ENCODE data around the gene COA3. TPM values are rescaled to one million over a fixed set of nuclear protein-coding genes. Genes with fewer than 3 reads are reported as not detected.

Gene COA3
- total RNA-seq, 4 donors from 2014 or later = 40.7 to 64.0 (median 61.1) TPM

DNA sequence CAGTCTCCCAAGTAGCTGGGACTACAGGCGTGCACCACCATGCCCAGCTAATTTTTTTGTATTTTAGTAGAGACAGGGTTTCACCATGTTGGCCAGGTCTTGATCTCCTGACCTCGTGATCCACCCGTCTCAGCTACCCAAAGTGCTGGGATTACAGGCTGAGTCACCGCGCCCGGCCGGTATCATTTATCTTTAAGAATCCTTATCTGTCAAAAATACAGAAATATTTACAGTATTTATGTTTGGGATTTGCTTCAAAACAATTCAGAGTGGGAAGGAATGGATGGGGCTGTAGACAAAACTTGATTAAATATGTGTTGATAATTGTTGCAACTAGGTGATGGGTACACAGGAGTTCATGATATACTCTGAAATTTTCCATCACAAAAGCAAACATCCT is 22.7 kb upstream of the COA3 start:
- 90 to 95% methylated on average over 7 of the region's 7 CpGs for WGBS, 2 donors
- intact Hi-C loops (cut with DNase I; ENCODE audit: low total_unique reads) = loop anchor here (10.0 kb wide), 1 partner anchor 96 kb away; no protein-coding TSS in a partner anchor
- H3K4me3 ChIP-seq (ENCODE audit: low read depth, poor library complexity, severe bottlenecking) = no peak overlapping the region
- no peak for DNase-seq (ENCODE audit: low spot score in 2 of 2)
- TF ChIP-seq, protein P1, sequence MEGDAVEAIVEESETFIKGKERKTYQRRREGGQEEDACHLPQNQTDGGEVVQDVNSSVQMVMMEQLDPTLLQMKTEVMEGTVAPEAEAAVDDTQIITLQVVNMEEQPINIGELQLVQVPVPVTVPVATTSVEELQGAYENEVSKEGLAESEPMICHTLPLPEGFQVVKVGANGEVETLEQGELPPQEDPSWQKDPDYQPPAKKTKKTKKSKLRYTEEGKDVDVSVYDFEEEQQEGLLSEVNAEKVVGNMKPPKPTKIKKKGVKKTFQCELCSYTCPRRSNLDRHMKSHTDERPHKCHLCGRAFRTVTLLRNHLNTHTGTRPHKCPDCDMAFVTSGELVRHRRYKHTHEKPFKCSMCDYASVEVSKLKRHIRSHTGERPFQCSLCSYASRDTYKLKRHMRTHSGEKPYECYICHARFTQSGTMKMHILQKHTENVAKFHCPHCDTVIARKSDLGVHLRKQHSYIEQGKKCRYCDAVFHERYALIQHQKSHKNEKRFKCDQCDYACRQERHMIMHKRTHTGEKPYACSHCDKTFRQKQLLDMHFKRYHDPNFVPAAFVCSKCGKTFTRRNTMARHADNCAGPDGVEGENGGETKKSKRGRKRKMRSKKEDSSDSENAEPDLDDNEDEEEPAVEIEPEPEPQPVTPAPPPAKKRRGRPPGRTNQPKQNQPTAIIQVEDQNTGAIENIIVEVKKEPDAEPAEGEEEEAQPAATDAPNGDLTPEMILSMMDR (IDR thresholded peaks at IDR 0.05) = no peak
- no peak for TF ChIP-seq POLR2A (IDR thresholded peaks at IDR 0.05)

DNA sequence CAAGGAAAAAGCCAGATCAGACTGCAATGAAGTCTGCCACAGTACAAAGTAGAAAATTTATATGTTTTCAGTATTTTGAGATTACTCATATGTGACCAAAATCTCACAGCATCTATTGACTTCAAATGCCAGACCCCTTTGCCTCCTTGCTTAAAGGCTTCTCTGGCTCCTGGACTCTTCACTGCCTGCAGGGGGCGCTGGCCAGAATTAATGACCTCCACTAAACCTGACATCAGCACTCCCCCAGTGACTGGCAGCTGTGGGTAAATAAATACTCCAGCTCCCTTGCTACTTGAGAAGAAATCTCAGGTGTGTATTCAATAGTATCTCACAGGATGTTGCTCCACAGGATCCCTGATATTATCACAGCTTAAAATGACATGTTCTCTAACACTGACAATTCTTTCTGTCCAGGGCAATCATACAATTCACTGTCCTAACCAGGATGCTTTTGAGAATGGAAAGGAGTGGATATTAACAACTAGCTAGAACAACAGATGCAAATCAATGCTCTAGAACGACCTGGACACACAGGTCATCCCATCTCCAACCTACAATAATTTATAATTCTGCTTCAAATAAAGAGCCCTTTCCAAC is 21.5 kb upstream of the COA3 start:
- WGBS, 2 donors = 19 to 24% methylated on average over 2 of the region's 2 CpGs
- intact Hi-C loops (cut with DNase I; ENCODE audit: low total_unique reads) = loop anchor here (5.0 to 10.0 kb wide), 2 partner anchors 95 to 823 kb away; no protein-coding TSS in a partner anchor
- DNase-seq (ENCODE audit: low spot score in 2 of 2) = no peak
- TF ChIP-seq POLR2A (IDR thresholded peaks at IDR 0.05) = no peak
- TF ChIP-seq, protein P1 (IDR thresholded peaks at IDR 0.05) = no peak
- no peak overlapping the region for H3K4me3 ChIP-seq (ENCODE audit: low read depth, poor library complexity, severe bottlenecking)

DNA sequence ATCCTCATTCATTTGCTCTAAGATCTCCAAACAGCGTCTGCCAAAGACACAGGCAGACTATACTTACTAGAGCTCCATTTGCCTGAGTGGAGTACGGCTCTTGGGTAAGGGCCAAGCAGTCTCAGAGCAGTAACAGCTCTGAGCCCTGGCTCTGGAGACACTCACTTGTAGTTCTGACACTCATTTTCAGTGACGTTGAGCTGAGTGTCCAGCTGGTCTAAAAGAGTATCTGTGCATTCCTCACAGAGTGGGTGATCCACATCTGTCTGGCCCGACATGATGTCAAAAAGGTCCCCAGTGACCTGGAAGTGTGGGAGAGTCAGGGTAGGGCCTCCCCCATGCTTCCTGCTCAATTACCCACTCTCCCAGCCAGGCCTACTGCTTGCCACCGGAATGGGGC is 19.9 kb upstream of the COA3 start:
- DNase-seq (ENCODE audit: low spot score in 2 of 2) = no peak
- H3K4me3 ChIP-seq (ENCODE audit: low read depth, poor library complexity, severe bottlenecking) = no peak overlapping the region
- TF ChIP-seq POLR2A (IDR thresholded peaks at IDR 0.05) = no peak
- TF ChIP-seq, protein P1 (IDR thresholded peaks at IDR 0.05) = no peak
- WGBS, 2 donors = 80 to 86% methylated on average over 5 of the region's 5 CpGs
- intact Hi-C loops (cut with DNase I; ENCODE audit: low total_unique reads) = loop anchor here (5.0 kb wide), 1 partner anchor 821 kb away; no protein-coding TSS in a partner anchor

DNA sequence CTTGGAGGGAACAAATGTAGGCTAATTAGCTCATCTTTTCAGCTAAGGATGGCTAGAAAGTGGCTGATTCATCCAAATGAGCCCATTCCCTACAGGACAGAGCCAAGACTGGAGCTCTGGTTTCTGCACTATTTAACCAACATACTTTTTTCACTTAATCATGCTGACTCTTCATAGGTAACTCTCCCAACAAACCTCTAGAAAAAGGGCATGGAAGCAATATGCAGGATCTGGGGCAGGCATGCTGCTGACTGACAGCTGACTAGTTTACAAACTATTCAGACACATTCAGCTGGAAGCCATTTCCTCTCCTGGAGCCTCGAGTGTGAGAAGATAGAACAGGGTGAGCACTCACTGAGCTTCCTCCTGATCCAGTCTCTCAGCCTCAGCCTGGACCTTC is 19.4 kb upstream of the COA3 start:
- no peak overlapping the region for H3K4me3 ChIP-seq (ENCODE audit: low read depth, poor library complexity, severe bottlenecking)
- WGBS, 2 donors = 60 to 72% methylated on average over 1 of the region's 1 CpG
- TF ChIP-seq, protein P1 (IDR thresholded peaks at IDR 0.05) = no peak
- no peak for TF ChIP-seq POLR2A (IDR thresholded peaks at IDR 0.05)
- DNase-seq (ENCODE audit: low spot score in 2 of 2) = no peak
- intact Hi-C loops (cut with DNase I; ENCODE audit: low total_unique reads) = loop anchor here (5.0 kb wide), 1 partner anchor 821 kb away; no protein-coding TSS in a partner anchor

DNA sequence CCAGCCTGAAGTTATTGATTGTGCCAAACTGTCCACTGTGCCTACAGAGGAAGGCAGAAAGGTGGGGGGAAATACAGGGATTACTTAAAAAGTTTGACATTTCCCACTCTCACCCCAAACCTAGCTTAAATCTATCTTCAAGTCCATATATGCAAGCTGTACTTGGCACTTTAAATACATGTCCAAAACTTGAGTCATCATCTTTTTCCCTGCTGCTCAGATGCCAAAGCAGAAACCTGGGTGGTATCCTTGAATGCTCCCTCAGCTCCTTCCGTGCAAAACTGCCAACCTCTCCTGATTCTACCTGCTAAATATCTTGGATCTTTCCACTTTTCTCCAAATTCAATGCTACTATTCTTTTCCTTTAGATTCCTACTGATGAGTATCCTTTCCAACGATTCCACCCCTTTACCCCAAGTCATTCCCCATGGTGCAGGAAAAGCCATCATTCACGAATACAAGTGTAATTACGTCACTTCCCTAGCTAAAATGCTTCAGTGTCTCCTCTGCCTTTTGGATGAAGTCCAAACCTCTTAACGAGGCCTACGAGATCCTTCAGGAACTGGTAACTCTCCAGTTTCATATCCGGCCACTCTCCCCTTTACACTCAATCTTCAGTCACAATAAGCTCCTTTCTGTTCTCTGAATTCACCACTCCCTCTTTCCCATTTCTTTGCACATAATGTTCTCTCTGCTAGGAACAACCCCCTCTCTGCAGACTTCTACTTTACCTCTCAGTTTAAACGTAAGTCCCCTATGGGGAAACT is 16.3 kb upstream of the COA3 start:
- TF ChIP-seq POLR2A (IDR thresholded peaks at IDR 0.05) = no peak
- TF ChIP-seq, protein P1 (IDR thresholded peaks at IDR 0.05) = no peak
- no peak overlapping the region for H3K4me3 ChIP-seq (ENCODE audit: low read depth, poor library complexity, severe bottlenecking)
- 56 to 63% methylated on average over 8 of the region's 8 CpGs for WGBS, 2 donors
- intact Hi-C loops (cut with DNase I; ENCODE audit: low total_unique reads) = loop anchor here (5.0 kb wide), 1 partner anchor 818 kb away; no protein-coding TSS in a partner anchor
- no peak for DNase-seq (ENCODE audit: low spot score in 2 of 2)
